HepG2 (cell line): Measurements from ENCODE around the gene OR2M7. TPM values are rescaled to one million over a fixed set of nuclear protein-coding genes. Genes with fewer than 3 reads are reported as not detected.

Experiments
- ATAC-seq: fragments of 200-7000 bp; cut with Tn5 transposase; 3 replicates; pipeline ENCODE4 v1.9.1; 2020; ENCODE audit warnings: mild to moderate bottlenecking, moderate library complexity
- BruUV-seq: library from RNA; stranded (reverse); fragments of 400-500 nt; replicated peaks from 2 replicates; lab custom pipeline; 2021; lab: Mats Ljungman, UMichigan
- CTCF ChIA-PET: fragments of 300-600 bp; formaldehyde crosslinking; extraction: SDS; loops from one replicate; lab custom pipeline; 2021; ENCODE audit warnings: low total read pairs, inconsistent platforms, low intra/inter-chr PET ratio; lab: Yijun Ruan, JAX
- POLR2A ChIA-PET: fragments of 350-600 bp; sonication (Branson Sonifier 250); formaldehyde crosslinking; loops from one replicate; lab custom pipeline; 2020; ENCODE audit warnings: antibody characterized with exemption, inconsistent platforms; lab: Yijun Ruan, JAX
- DNase-seq: peaks from one replicate; pipeline ENCODE4 v3.0.0-alpha.2; 2015; ENCODE audit warnings: low spot score
- FAIRE-seq: peaks from 3 replicates; lab custom pipeline; 2011; peaks lifted over from hg19 to GRCh38; lab: Jason Lieb, UNC
- H2AFZ ChIP-seq: one replicate; pipeline ENCODE4 v1.6.1; 2011; ENCODE audit warnings: low read length, inconsistent platforms
- H3K27ac ChIP-seq: fragments of 300-600 bp; 3 replicates; pipeline ENCODE4 v1.8.0; 2011; ENCODE audit warnings: mixed run types, mild to moderate bottlenecking, mixed read lengths, low read length, inconsistent platforms; ENCODE audit not compliant: insufficient read depth; ENCODE audit errors: extremely low read length
- H3K27me3 ChIP-seq, 2 experiments: fragments of 200-600 bp in 1 of 2; 2 replicates in 1 of 2; 3 replicates in 1 of 2; pipeline versions ENCODE4 v1.6.0 to v1.8.0; 2011; ENCODE audit warnings: low read length in 2 of 2, mild to moderate bottlenecking in 2 of 2, moderate library complexity in 2 of 2, inconsistent platforms in 1 of 2; ENCODE audit not compliant: insufficient read depth in 2 of 2, control insufficient read depth in 1 of 2
- H3K36me3 ChIP-seq, 2 experiments: fragments of 200-600 bp in 1 of 2; replicated peaks in 1 of 2; 2 replicates in 1 of 2; 3 replicates in 1 of 2; pipeline versions ENCODE4 v1.5.1 to v1.8.0; 2011; ENCODE audit warnings: low read length in 2 of 2, inconsistent platforms in 1 of 2; ENCODE audit not compliant: insufficient read depth in 2 of 2, control insufficient read depth in 1 of 2
- H3K4me1 ChIP-seq: 2 replicates; pipeline ENCODE4 v1.5.1; 2012; ENCODE audit warnings: low read length, inconsistent platforms; ENCODE audit not compliant: insufficient read depth
- H3K4me2 ChIP-seq: 2 replicates; pipeline ENCODE4 v1.6.0; 2011; ENCODE audit warnings: low read depth, low read length, inconsistent platforms
- H3K4me3 ChIP-seq, 3 experiments: fragments of 200-600 bp in 1 of 3; sonication (generic), shearing (Covaris generic) in 1 of 3; replicated peaks in 1 of 3; 2 replicates each; pipeline ENCODE4 v1.5.1; 2011 to 2016; ENCODE audit warnings: low read length in 3 of 3, inconsistent platforms in 2 of 3, low read depth in 2 of 3, mild to moderate bottlenecking in 2 of 3, control low read depth in 1 of 3, mixed read lengths in 1 of 3; ENCODE audit not compliant: insufficient read depth in 1 of 3
- H3K79me2 ChIP-seq: one replicate; pipeline ENCODE4 v1.6.1; 2011; ENCODE audit warnings: low read length, inconsistent platforms; ENCODE audit not compliant: insufficient read depth
- H3K9ac ChIP-seq: 2 replicates; pipeline ENCODE4 v1.6.0; 2011; ENCODE audit warnings: mild to moderate bottlenecking, low read depth, low read length, inconsistent platforms; ENCODE audit not compliant: insufficient read depth
- H3K9me3 ChIP-seq: 2 replicates; pipeline ENCODE4 v1.5.1; 2012; ENCODE audit warnings: mild to moderate bottlenecking, low read length
- H4K20me1 ChIP-seq: 2 replicates; pipeline ENCODE4 v1.6.0; 2011; ENCODE audit warnings: inconsistent platforms, mild to moderate bottlenecking, low read length, moderate library complexity; ENCODE audit not compliant: insufficient read depth
- KLF6 ChIP-seq: IDR thresholded peaks from 2 replicates; pipeline ENCODE4 v1.8.0; 2016; ENCODE audit warnings: missing biosample characterization, missing genetic modification reagents
- MED8 ChIP-seq: sonication (generic); formaldehyde crosslinking; IDR thresholded peaks from 2 replicates; pipeline ENCODE4 v1.8.1; 2023; ENCODE audit warnings: mild to moderate bottlenecking, missing genetic modification reagents; ENCODE audit not compliant: insufficient replicate concordance
- SNRNP70 ChIP-seq: fragments of 200-400 bp; formaldehyde crosslinking; IDR thresholded peaks from 2 replicates; pipeline ENCODE4 v1.6.1; 2017; ENCODE audit warnings: mild to moderate bottlenecking, low read depth, low read length, moderate library complexity
- SP1 ChIP-seq, 2 experiments: fragments of 450-650 bp in 1 of 2; sonication (generic) in 1 of 2; formaldehyde crosslinking in 1 of 2; IDR thresholded peaks; 2 replicates each; pipeline versions ENCODE4 v1.4.0 to v1.6.1; 2016 to 2020; ENCODE audit warnings: missing genetic modification reagents in 1 of 2
- ZNF496 ChIP-seq: sonication (generic); formaldehyde crosslinking; IDR thresholded peaks from 2 replicates; pipeline ENCODE4 v1.8.1; 2023; ENCODE audit warnings: mild to moderate bottlenecking, moderate library complexity, missing genetic modification reagents; ENCODE audit not compliant: insufficient replicate concordance
- WGBS: methylation state at CpG from one replicate; pipeline ENCODE4 v1.1.6; 2017; ENCODE audit warnings: low lambda C conversion rate; 5-methylcytosine and 5-hydroxymethylcytosine counted together
- in situ Hi-C: cut with HindIII; loops from 2 replicates; pipeline ENCODE4 v1.10.0; 2017; ENCODE audit warnings: low pct_unique_long_range_greater_than_20kb; ENCODE audit not compliant: extremely low pct_ligation_motif_present
- intact Hi-C: fragments of 100-400 bp; cut with micrococcal nuclease; formaldehyde crosslinking; loops from one replicate; pipeline ENCODE4 v1.10.0; 2022; ENCODE audit not compliant: unreplicated experiment
- polyA plus RNA-seq, 8 experiments: library from polyadenylated mRNA; depleted of rRNA in 3 of 8; stranded (reverse) in 7 of 8; unstranded in 1 of 8; fragments of >200 nt; fragmentation: Illumina TruSeq in 4 of 8; extraction: Trizol in 4 of 8; gene quantifications; 2 replicates each; pipeline versions ENCODE4 v1.2.1 to v1.2.3, GENCODE V29; 2011 to 2016; ENCODE audit warnings: low read depth in 4 of 8, missing spikeins in 1 of 8, mixed read lengths in 1 of 8; ENCODE audit not compliant: insufficient read depth in 1 of 8
- total RNA-seq, 5 experiments: library from RNA; depleted of rRNA; stranded (reverse); fragments of >200 nt; fragmentation: Illumina TruSeq; extraction: Trizol; gene quantifications; 2 replicates each; pipeline ENCODE4 v1.2.3, GENCODE V29; 2016; ENCODE audit warnings: low read depth in 1 of 5
- TF ChIP-seq, protein P1 (sequence below): sonication (generic); formaldehyde crosslinking; IDR thresholded peaks from 2 replicates; pipeline ENCODE4 v1.4.0; 2020; ENCODE audit warnings: mild to moderate bottlenecking, missing genetic modification reagents

OR2M7 gene
- total and polyA plus RNA-seq, 2 of the 13 experiments (the other 11 are each of a cell fraction or from before 2014, with no cell fraction given), result not detected

DNA sequence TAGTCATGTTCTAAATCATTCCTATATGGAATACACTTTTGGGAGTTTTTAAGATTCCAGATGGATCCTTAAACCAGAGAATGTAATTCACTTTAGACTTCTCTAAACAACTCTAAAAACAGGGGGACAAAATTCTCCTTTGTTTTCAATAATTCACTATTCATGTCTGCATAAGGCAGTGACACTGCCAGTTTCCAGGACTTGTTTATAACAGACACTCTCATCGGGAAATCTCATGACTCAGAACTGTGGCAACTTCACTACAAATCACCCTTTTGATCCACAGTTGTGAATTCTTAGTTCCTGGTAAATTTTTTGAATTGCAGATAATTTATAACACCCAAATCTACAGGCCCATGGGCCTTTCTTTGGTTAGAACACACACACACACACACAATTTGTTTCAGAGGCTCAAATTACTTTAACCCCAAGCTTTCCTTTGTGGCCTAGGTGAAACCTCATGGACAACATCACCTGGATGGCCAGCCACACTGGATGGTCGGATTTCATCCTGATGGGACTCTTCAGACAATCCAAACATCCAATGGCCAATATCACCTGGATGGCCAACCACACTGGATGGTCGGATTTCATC is 36.9 kb upstream of the OR2M7 start, which contains the start of gene OR2T4:
Gene OR2T4, plus strand, starts transcription at position 545 of the 595 bp plus-strand sequence. Its CDS starts 0 bp downstream, at position 545.
- 0% methylated on average over 2 of the region's 3 CpGs for WGBS
- no TSS peak for BruUV-seq
- Histone ChIP-seq H3K27me3 (no peaks in the 10 kb centered on the region), H3K4me3 (no peak within 1 kb of the TSS), H3K79me2 (no peaks in the 10 kb centered on the region)
- no peak for TF ChIP-seq SP1 (IDR thresholded peaks at IDR 0.05)
- TF ChIP-seq SP1 (CRISPR knock-in tag; IDR thresholded peaks at IDR 0.05), result no peak
- TF ChIP-seq, protein P1, sequence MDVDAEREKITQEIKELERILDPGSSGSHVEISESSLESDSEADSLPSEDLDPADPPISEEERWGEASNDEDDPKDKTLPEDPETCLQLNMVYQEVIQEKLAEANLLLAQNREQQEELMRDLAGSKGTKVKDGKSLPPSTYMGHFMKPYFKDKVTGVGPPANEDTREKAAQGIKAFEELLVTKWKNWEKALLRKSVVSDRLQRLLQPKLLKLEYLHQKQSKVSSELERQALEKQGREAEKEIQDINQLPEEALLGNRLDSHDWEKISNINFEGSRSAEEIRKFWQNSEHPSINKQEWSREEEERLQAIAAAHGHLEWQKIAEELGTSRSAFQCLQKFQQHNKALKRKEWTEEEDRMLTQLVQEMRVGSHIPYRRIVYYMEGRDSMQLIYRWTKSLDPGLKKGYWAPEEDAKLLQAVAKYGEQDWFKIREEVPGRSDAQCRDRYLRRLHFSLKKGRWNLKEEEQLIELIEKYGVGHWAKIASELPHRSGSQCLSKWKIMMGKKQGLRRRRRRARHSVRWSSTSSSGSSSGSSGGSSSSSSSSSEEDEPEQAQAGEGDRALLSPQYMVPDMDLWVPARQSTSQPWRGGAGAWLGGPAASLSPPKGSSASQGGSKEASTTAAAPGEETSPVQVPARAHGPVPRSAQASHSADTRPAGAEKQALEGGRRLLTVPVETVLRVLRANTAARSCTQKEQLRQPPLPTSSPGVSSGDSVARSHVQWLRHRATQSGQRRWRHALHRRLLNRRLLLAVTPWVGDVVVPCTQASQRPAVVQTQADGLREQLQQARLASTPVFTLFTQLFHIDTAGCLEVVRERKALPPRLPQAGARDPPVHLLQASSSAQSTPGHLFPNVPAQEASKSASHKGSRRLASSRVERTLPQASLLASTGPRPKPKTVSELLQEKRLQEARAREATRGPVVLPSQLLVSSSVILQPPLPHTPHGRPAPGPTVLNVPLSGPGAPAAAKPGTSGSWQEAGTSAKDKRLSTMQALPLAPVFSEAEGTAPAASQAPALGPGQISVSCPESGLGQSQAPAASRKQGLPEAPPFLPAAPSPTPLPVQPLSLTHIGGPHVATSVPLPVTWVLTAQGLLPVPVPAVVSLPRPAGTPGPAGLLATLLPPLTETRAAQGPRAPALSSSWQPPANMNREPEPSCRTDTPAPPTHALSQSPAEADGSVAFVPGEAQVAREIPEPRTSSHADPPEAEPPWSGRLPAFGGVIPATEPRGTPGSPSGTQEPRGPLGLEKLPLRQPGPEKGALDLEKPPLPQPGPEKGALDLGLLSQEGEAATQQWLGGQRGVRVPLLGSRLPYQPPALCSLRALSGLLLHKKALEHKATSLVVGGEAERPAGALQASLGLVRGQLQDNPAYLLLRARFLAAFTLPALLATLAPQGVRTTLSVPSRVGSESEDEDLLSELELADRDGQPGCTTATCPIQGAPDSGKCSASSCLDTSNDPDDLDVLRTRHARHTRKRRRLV (CRISPR knock-in tag), result no peak
- no peak for TF ChIP-seq KLF6 (CRISPR knock-in tag)
- TF ChIP-seq MED8 (CRISPR knock-in tag), result no peak
- no peak for TF ChIP-seq ZNF496 (CRISPR knock-in tag)
- TF ChIP-seq SNRNP70, result no peak
- TF ChIP-seq, all 625 proteins: peak for 0
- Histone ChIP-seq H3K4me1 (no peaks in the 10 kb centered on the region), H3K27ac (no peak within 1 kb of the TSS), H3K9me3 (peaks cover 14% of the 10 kb centered on the region), H2AFZ (no peak within 1 kb of the TSS), H3K36me3 (no peaks in the 10 kb centered on the region), H3K9ac (no peak within 1 kb of the TSS), H4K20me1 (no peaks in the 10 kb centered on the region), H3K4me2 (no peak within 1 kb of the TSS)
- ATAC-seq (no peak), DNase-seq (no peak), FAIRE-seq (no peak)
- in situ Hi-C loops (no loop called here), intact Hi-C loops (no loop called here)
- ChIA-PET POLR2A (no interaction called here), CTCF (no interaction called here)
